ENCODE measurements around the gene TBX19. TPM values are rescaled to one million over a fixed set of nuclear protein-coding genes. Genes with fewer than 3 reads are reported as not detected.

Gene TBX19
- total and polyA plus RNA-seq, 4 donors = 1.0 to 3.6 (median 1.7) TPM

- Histone ChIP-seq H3K9ac (ENCODE audit: insufficient read depth in 1 of 2, low read length in 2 of 2) (no peak overlapping the region), H3K9me3 (ENCODE audit: control insufficient read depth in 4 of 4, insufficient read depth in 3 of 4, low read length in 3 of 4) (no peaks in the 10 kb centered on the region), H3K4me3 (no peak overlapping the region), H3K27me3 (ENCODE audit: control insufficient read depth in 3 of 3, insufficient read depth in 3 of 3, low read length in 2 of 3) (no peaks in the 10 kb centered on the region), H3K36me3 (ENCODE audit: control insufficient read depth in 4 of 4, insufficient read depth in 4 of 4, low read length in 4 of 4) (peaks cover 0 to 9% (median 3%) of the 10 kb centered on the region in 4 donors), H3K4me1 (ENCODE audit: control insufficient read depth in 5 of 5, insufficient read depth in 5 of 5, low read length in 5 of 5) (no peaks in the 10 kb centered on the region), H3K27ac (ENCODE audit: low read depth in 1 of 2, low read length in 1 of 2) (no peak overlapping the region)
- TF ChIP-seq, protein P1, sequence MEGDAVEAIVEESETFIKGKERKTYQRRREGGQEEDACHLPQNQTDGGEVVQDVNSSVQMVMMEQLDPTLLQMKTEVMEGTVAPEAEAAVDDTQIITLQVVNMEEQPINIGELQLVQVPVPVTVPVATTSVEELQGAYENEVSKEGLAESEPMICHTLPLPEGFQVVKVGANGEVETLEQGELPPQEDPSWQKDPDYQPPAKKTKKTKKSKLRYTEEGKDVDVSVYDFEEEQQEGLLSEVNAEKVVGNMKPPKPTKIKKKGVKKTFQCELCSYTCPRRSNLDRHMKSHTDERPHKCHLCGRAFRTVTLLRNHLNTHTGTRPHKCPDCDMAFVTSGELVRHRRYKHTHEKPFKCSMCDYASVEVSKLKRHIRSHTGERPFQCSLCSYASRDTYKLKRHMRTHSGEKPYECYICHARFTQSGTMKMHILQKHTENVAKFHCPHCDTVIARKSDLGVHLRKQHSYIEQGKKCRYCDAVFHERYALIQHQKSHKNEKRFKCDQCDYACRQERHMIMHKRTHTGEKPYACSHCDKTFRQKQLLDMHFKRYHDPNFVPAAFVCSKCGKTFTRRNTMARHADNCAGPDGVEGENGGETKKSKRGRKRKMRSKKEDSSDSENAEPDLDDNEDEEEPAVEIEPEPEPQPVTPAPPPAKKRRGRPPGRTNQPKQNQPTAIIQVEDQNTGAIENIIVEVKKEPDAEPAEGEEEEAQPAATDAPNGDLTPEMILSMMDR (IDR thresholded peaks at IDR 0.05; ENCODE audit: control extremely low read depth, extremely low read depth) = no peak
- WGBS, 2 donors = 89 to 90% methylated on average over 12 of the region's 12 CpGs
- ATAC-seq (ENCODE audit: insufficient read depth, low FRiP score) (no peak), DNase-seq (no peak)
Observed at GRCh38 chr1:168312718-168313604, 32.3 kb downstream of the TBX19 start.

GRCh38 chr1:168316142-168316541 lies 35.5 kb downstream of the TBX19 start:
- TF ChIP-seq, protein P1 (IDR thresholded peaks at IDR 0.05; ENCODE audit: control extremely low read depth, extremely low read depth) = no peak
- Histone ChIP-seq H3K27ac (ENCODE audit: low read depth in 1 of 2, low read length in 1 of 2) (no peak overlapping the region), H3K9me3 (ENCODE audit: control insufficient read depth in 4 of 4, insufficient read depth in 3 of 4, low read length in 3 of 4) (no peaks in the 10 kb centered on the region), H3K36me3 (ENCODE audit: control insufficient read depth in 4 of 4, insufficient read depth in 4 of 4, low read length in 4 of 4) (peaks cover 0 to 5% (median 2%) of the 10 kb centered on the region in 4 donors), H3K4me3 (no peak overlapping the region), H3K4me1 (ENCODE audit: control insufficient read depth in 5 of 5, insufficient read depth in 5 of 5, low read length in 5 of 5) (peaks cover 0 to 18% (median 0%) of the 10 kb centered on the region in 5 donors), H3K27me3 (ENCODE audit: control insufficient read depth in 3 of 3, insufficient read depth in 3 of 3, low read length in 2 of 3) (no peaks in the 10 kb centered on the region), H3K9ac (ENCODE audit: insufficient read depth in 1 of 2, low read length in 2 of 2) (no peak overlapping the region)
- DNase-seq (no peak), ATAC-seq (ENCODE audit: insufficient read depth, low FRiP score) (no peak)
- WGBS, 2 donors = 98 to 100% methylated on average over 1 of the region's 1 CpG

GRCh38 chr1:168317309-168317708 lies 36.6 kb downstream of the TBX19 start:
- TF ChIP-seq, protein P1 (IDR thresholded peaks at IDR 0.05; ENCODE audit: control extremely low read depth, extremely low read depth) = no peak
- Histone ChIP-seq H3K36me3 (ENCODE audit: control insufficient read depth in 4 of 4, insufficient read depth in 4 of 4, low read length in 4 of 4) (peaks cover 0 to 5% (median 2%) of the 10 kb centered on the region in 4 donors), H3K9ac (ENCODE audit: insufficient read depth in 1 of 2, low read length in 2 of 2) (no peak overlapping the region), H3K4me3 (no peak overlapping the region), H3K4me1 (ENCODE audit: control insufficient read depth in 5 of 5, insufficient read depth in 5 of 5, low read length in 5 of 5) (peaks cover 0 to 24% (median 0%) of the 10 kb centered on the region in 5 donors), H3K27me3 (ENCODE audit: control insufficient read depth in 3 of 3, insufficient read depth in 3 of 3, low read length in 2 of 3) (no peaks in the 10 kb centered on the region), H3K9me3 (ENCODE audit: control insufficient read depth in 4 of 4, insufficient read depth in 3 of 4, low read length in 3 of 4) (no peaks in the 10 kb centered on the region), H3K27ac (ENCODE audit: low read depth in 1 of 2, low read length in 1 of 2) (no peak overlapping the region)
- DNase-seq (no peak), ATAC-seq (ENCODE audit: insufficient read depth, low FRiP score) (no peak)
- WGBS, 2 donors = 94 to 95% methylated on average over 4 of the region's 4 CpGs

Data from lung (tissue), 12 donors.